Stimulated activated CD8-positive, alpha-beta memory T cell treated with anti-CD3 and anti-CD28 coated beads, Interleukin-4, amount 100 ng/mL, for 48 hours (primary cell): ENCODE data around the gene SAMD8.
A peak's percentile ranks its signal among the peaks of the same experiment; 100 is the strongest.

Experiments used
- DNase-seq: peaks from one replicate; pipeline ENCODE4 v3.0.0-alpha.2; 2020

Gene SAMD8

DNA sequence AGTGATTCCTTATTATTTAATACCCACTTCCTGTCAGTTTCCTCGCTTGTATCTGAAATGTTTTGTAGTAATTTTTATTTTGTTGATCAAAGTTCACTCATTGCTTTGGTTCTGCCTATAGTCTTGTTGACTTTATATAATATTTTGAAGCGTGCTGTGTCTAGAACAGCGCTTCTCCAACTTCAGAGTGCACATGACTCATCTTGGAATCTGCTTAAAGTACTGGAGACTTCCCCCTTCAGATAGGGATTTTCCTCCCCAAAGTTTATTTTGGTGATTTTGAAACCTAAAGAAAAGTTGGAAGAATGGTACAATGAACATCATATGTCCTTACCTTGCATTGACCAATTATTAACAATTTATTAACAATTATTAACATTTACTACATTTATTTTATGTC is 118.5 kb downstream of the SAMD8 start:
- DNase-seq: no peak

DNA sequence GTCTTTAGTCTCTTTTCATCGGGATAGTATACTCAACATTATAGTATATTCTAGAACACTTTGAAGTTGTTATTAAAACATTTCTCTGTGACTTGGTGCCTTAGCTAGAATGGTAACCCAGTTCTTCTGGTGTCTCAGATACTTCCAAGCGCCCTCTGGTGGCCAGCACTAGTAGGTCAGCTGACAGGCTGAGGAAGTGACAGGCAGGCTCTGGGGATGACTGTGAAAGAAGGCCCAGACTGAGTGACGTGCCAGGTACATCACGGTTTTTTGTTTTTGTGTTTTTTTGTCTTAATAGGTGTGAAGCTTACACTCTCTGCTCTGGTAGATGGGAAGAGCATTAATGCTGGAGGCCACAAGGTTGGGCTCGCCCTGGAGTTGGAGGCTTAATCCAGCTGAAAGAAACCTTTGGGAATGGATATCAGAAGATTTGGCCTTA is 119.2 kb downstream of the SAMD8 start:
- DNase-seq: peak; percentile 96
